ENCODE measurements around the gene PFDN4. TPM values are rescaled to one million over a fixed set of nuclear protein-coding genes. Genes with fewer than 3 reads are reported as not detected.

Gene PFDN4
- total and polyA plus RNA-seq, 2 of the 13 experiments (the other 11 are each of a cell fraction or from before 2014, with no cell fraction given) = 59.8 to 227 TPM

DNA sequence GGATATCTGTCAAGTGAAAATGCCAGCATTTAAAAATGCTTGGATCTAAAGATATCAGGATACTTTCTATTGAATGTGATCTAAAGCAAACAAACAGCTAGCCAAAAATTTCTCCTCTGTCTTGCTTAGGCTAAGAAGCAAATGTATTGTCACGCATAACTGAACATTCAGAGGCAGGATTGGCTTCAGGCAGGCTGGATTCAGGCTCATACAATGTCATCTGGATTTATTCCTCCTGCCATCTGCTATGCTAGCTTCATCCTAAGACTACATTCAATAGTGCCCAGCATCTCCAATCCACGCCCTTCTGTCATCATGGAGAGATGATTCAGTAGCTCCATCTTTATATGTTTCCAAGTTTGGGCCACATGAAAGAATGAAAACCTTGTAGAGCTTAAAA lies 27.1 kb downstream of the PFDN4 start:
- Histone ChIP-seq H3K36me3 (replicated peaks in 1 of 2; ENCODE audit: control insufficient read depth in 1 of 2, insufficient read depth in 2 of 2, low read length in 2 of 2) (no peaks in the 10 kb centered on the region), H3K27me3 (ENCODE audit: control insufficient read depth in 1 of 2, insufficient read depth in 2 of 2, low read length in 2 of 2) (peaks cover 0 to 2% of the 10 kb centered on the region in 2 experiments; a peak in 1 of 5 replicates), H2AFZ (ENCODE audit: low read length) (no peak overlapping the region), H3K9me3 (ENCODE audit: low read length) (no peaks in the 10 kb centered on the region), H3K4me1 (ENCODE audit: insufficient read depth, low read length) (no peaks in the 10 kb centered on the region), H3K27ac (ENCODE audit: extremely low read length, insufficient read depth, low read length) (no peak overlapping the region), H3K79me2 (ENCODE audit: insufficient read depth, low read length) (no peaks in the 10 kb centered on the region), H3K4me3 (replicated peaks in 1 of 3; ENCODE audit: insufficient read depth in 1 of 3, low read depth in 2 of 3, low read length in 3 of 3) (no peak overlapping the region), H4K20me1 (ENCODE audit: insufficient read depth, low read length) (no peaks in the 10 kb centered on the region), H3K9ac (ENCODE audit: insufficient read depth, low read depth, low read length) (no peak overlapping the region), H3K4me2 (ENCODE audit: low read depth, low read length) (no peak overlapping the region)
- ATAC-seq = no peak
- ChIA-PET CTCF (ENCODE audit: low intra/inter-chr PET ratio, low total read pairs) (no interaction called here), POLR2A (no interaction called here)
- TF ChIP-seq ARNT2 (CRISPR knock-in tag; IDR thresholded peaks at IDR 0.05; ENCODE audit: low read depth) (no peak), MXD4 (CRISPR knock-in tag; IDR thresholded peaks at IDR 0.05) (no peak), ZSCAN20 (CRISPR knock-in tag; IDR thresholded peaks at IDR 0.05; ENCODE audit: borderline replicate concordance) (no peak), ZNF782 (CRISPR knock-in tag; IDR thresholded peaks at IDR 0.05; ENCODE audit: borderline replicate concordance) (no peak), FOXM1 (CRISPR knock-in tag; IDR thresholded peaks at IDR 0.05) (no peak), HNF4A (CRISPR knock-in tag; IDR thresholded peaks at IDR 0.05) (no peak), ZNF569 (CRISPR knock-in tag; IDR thresholded peaks at IDR 0.05; ENCODE audit: borderline replicate concordance) (no peak), RBFOX2 (IDR thresholded peaks at IDR 0.05; ENCODE audit: low read depth, low read length) (no peak), THAP11 (CRISPR knock-in tag; IDR thresholded peaks at IDR 0.05) (no peak), KAT2B (IDR thresholded peaks at IDR 0.05; ENCODE audit: borderline replicate concordance, low read depth, low read length) (no peak), ZNF263 (CRISPR knock-in tag; IDR thresholded peaks at IDR 0.05) (no peak)
- TF ChIP-seq, protein P1, sequence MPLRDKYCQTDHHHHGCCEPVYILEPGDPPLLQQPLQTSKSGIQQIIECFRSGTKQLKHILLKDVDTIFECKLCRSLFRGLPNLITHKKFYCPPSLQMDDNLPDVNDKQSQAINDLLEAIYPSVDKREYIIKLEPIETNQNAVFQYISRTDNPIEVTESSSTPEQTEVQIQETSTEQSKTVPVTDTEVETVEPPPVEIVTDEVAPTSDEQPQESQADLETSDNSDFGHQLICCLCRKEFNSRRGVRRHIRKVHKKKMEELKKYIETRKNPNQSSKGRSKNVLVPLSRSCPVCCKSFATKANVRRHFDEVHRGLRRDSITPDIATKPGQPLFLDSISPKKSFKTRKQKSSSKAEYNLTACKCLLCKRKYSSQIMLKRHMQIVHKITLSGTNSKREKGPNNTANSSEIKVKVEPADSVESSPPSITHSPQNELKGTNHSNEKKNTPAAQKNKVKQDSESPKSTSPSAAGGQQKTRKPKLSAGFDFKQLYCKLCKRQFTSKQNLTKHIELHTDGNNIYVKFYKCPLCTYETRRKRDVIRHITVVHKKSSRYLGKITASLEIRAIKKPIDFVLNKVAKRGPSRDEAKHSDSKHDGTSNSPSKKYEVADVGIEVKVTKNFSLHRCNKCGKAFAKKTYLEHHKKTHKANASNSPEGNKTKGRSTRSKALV (CRISPR knock-in tag; IDR thresholded peaks at IDR 0.05) = no peak
- TF ChIP-seq, protein P2, sequence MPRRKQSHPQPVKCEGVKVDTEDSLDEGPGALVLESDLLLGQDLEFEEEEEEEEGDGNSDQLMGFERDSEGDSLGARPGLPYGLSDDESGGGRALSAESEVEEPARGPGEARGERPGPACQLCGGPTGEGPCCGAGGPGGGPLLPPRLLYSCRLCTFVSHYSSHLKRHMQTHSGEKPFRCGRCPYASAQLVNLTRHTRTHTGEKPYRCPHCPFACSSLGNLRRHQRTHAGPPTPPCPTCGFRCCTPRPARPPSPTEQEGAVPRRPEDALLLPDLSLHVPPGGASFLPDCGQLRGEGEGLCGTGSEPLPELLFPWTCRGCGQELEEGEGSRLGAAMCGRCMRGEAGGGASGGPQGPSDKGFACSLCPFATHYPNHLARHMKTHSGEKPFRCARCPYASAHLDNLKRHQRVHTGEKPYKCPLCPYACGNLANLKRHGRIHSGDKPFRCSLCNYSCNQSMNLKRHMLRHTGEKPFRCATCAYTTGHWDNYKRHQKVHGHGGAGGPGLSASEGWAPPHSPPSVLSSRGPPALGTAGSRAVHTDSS (CRISPR knock-in tag; conservative IDR thresholded peaks at IDR 0.05) = no peak
- TF ChIP-seq, protein P3, sequence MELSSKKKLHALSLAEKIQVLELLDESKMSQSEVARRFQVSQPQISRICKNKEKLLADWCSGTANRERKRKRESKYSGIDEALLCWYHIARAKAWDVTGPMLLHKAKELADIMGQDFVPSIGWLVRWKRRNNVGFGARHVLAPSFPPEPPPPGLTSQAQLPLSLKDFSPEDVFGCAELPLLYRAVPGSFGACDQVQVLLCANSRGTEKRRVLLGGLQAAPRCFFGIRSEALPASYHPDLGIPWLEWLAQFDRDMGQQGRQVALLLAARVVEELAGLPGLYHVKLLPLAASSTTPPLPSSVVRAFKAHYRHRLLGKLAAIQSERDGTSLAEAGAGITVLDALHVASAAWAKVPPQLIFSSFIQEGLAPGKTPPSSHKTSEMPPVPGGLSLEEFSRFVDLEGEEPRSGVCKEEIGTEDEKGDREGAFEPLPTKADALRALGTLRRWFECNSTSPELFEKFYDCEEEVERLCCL (CRISPR knock-in tag; IDR thresholded peaks at IDR 0.05; ENCODE audit: borderline replicate concordance) = no peak
- TF ChIP-seq, protein P4, sequence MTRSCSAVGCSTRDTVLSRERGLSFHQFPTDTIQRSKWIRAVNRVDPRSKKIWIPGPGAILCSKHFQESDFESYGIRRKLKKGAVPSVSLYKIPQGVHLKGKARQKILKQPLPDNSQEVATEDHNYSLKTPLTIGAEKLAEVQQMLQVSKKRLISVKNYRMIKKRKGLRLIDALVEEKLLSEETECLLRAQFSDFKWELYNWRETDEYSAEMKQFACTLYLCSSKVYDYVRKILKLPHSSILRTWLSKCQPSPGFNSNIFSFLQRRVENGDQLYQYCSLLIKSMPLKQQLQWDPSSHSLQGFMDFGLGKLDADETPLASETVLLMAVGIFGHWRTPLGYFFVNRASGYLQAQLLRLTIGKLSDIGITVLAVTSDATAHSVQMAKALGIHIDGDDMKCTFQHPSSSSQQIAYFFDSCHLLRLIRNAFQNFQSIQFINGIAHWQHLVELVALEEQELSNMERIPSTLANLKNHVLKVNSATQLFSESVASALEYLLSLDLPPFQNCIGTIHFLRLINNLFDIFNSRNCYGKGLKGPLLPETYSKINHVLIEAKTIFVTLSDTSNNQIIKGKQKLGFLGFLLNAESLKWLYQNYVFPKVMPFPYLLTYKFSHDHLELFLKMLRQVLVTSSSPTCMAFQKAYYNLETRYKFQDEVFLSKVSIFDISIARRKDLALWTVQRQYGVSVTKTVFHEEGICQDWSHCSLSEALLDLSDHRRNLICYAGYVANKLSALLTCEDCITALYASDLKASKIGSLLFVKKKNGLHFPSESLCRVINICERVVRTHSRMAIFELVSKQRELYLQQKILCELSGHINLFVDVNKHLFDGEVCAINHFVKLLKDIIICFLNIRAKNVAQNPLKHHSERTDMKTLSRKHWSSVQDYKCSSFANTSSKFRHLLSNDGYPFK (CRISPR knock-in tag; IDR thresholded peaks at IDR 0.05; ENCODE audit: borderline replicate concordance) = no peak
- DNase-seq (ENCODE audit: low spot score) = no peak
- in situ Hi-C loops (cut with HindIII; ENCODE audit: extremely low pct_ligation_motif_present, low pct_unique_long_range_greater_than_20kb) = no loop called here
- intact Hi-C loops (cut with micrococcal nuclease; ENCODE audit: unreplicated experiment) = no loop called here
- FAIRE-seq = no peak
- no TSS peak for BruUV-seq (replicated peaks)
- WGBS (ENCODE audit: low lambda C conversion rate) = 0% methylated on average over 2 of the region's 2 CpGs
